ENCODE results near the gene LYL1. TPM values are rescaled to one million over a fixed set of nuclear protein-coding genes. Genes with fewer than 3 reads are reported as not detected.
A peak's percentile ranks its signal among the peaks of the same experiment; 100 is the strongest.

The LYL1 gene
- total and polyA plus RNA-seq, 2 donors (not counting 1 experiment from before 2014, with no cell fraction given) = 112 to 125 TPM

GRCh38 chr19:13089139-13089856, 13.4 kb downstream of the LYL1 start:
- ATAC-seq (ENCODE audit: low read depth) (no peak), DNase-seq (peak; percentile 46)
- no peak overlapping the region for H3K4me2 ChIP-seq (replicated peaks; ENCODE audit: low read depth, low read length, poor library complexity, severe bottlenecking)
- no peak overlapping the region for H3K9ac ChIP-seq (ENCODE audit: low read length)
- H4K20me1 ChIP-seq (ENCODE audit: control insufficient read depth, insufficient read depth, low read length, poor library complexity, severe bottlenecking) = peaks cover 7% of the 10 kb centered on the region
- H3K9me3 Mint-ChIP-seq (ENCODE audit: insufficient read depth) = no peaks in the 10 kb centered on the region
- ChIA-PET CTCF (interaction anchor here (0.6 to 8.2 kb wide), 3 partner anchors 66 to 124 kb away, joined by 3 to 285 read pairs (median 5); no protein-coding TSS in a partner anchor), POLR2A (no interaction called here)
- H3K4me3 ChIP-seq (ENCODE audit: control extremely low read depth in 1 of 5, extremely low read depth in 1 of 5, insufficient read depth in 1 of 5, low read depth in 2 of 5, low read length in 4 of 5) = no peak overlapping the region
- H3K36me3 ChIP-seq (replicated peaks in 1 of 2; ENCODE audit: control extremely low read depth in 1 of 2, control insufficient read depth in 1 of 2, extremely low read depth in 1 of 2, insufficient read depth in 2 of 2, low read length in 1 of 2) = no peaks in the 10 kb centered on the region
- WGBS (ENCODE audit: insufficient coverage) = 82% methylated on average over 5 of the region's 5 CpGs
- H3K4me3 Mint-ChIP-seq = no peak overlapping the region
- peaks cover 3% of the 10 kb centered on the region for H3K27me3 Mint-ChIP-seq
- TF ChIP-seq CTCF (IDR thresholded peaks at IDR 0.05) = peak; percentile 56
- TF ChIP-seq EZH2 (IDR thresholded peaks at IDR 0.05; ENCODE audit: borderline replicate concordance, insufficient read depth, low read depth, low read length, poor library complexity, severe bottlenecking) = no peak
- no peak overlapping the region for H2AFZ ChIP-seq (ENCODE audit: insufficient read depth, low read depth, low read length, poor library complexity, severe bottlenecking)
- intact Hi-C loops (cut with micrococcal nuclease) = no loop called here
- H3K27me3 ChIP-seq (replicated peaks in 1 of 4; ENCODE audit: control extremely low read depth in 1 of 4, control insufficient read depth in 3 of 4, insufficient read depth in 4 of 4, low read length in 3 of 4) = no peaks in the 10 kb centered on the region
- no peaks in the 10 kb centered on the region for H3K9me3 ChIP-seq (ENCODE audit: control extremely low read depth in 1 of 3, control insufficient read depth in 2 of 3, insufficient read depth in 1 of 3, low read length in 2 of 3)
- no peak overlapping the region for H3K27ac ChIP-seq (ENCODE audit: low read length in 2 of 2)
- no peak overlapping the region for H3K27ac Mint-ChIP-seq
- H3K4me1 Mint-ChIP-seq = peaks cover 6% of the 10 kb centered on the region
- no peaks in the 10 kb centered on the region for H3K79me2 ChIP-seq (ENCODE audit: control insufficient read depth, insufficient read depth, low read length)
- H3K4me1 ChIP-seq (ENCODE audit: control insufficient read depth in 2 of 2, insufficient read depth in 2 of 2, low read length in 2 of 2) = peaks cover 5 to 8% of the 10 kb centered on the region in 2 donors

GRCh38 chr19:13087795-13088537, 14.7 kb downstream of the LYL1 start:
- TF ChIP-seq CTCF (IDR thresholded peaks at IDR 0.05) (no peak), EZH2 (IDR thresholded peaks at IDR 0.05; ENCODE audit: borderline replicate concordance, insufficient read depth, low read depth, low read length, poor library complexity, severe bottlenecking) (no peak)

More at GRCh38 chr19:13087795-13088537, 14.7 kb downstream of the LYL1 start:
- Mint-ChIP-seq H3K4me3 (no peak overlapping the region), H3K27ac (no peak overlapping the region), H3K4me1 (no peaks in the 10 kb centered on the region), H3K9me3 (ENCODE audit: insufficient read depth) (no peaks in the 10 kb centered on the region), H3K27me3 (peaks cover 4% of the 10 kb centered on the region)
- H3K9ac ChIP-seq (ENCODE audit: low read length) = no peak overlapping the region
- H4K20me1 ChIP-seq (ENCODE audit: control insufficient read depth, insufficient read depth, low read length, poor library complexity, severe bottlenecking) = no peaks in the 10 kb centered on the region
- no peaks in the 10 kb centered on the region for H3K36me3 ChIP-seq (replicated peaks in 1 of 2; ENCODE audit: control extremely low read depth in 1 of 2, control insufficient read depth in 1 of 2, extremely low read depth in 1 of 2, insufficient read depth in 2 of 2, low read length in 1 of 2)
- H2AFZ ChIP-seq (ENCODE audit: insufficient read depth, low read depth, low read length, poor library complexity, severe bottlenecking) = no peak overlapping the region
- DNase-seq = no peak
- H3K4me2 ChIP-seq (replicated peaks; ENCODE audit: low read depth, low read length, poor library complexity, severe bottlenecking) = no peak overlapping the region
- ATAC-seq (ENCODE audit: low read depth) = no peak
- H3K27ac ChIP-seq (ENCODE audit: low read length in 2 of 2) = no peak overlapping the region
- H3K27me3 ChIP-seq (replicated peaks in 1 of 4; ENCODE audit: control extremely low read depth in 1 of 4, control insufficient read depth in 3 of 4, insufficient read depth in 4 of 4, low read length in 3 of 4) = no peaks in the 10 kb centered on the region
- ChIA-PET POLR2A (no interaction called here), CTCF (interaction anchor here (1.5 to 1.9 kb wide), 2 partner anchors 111 to 123 kb away, joined by 4 to 12 read pairs; no protein-coding TSS in a partner anchor)
- H3K9me3 ChIP-seq (ENCODE audit: control extremely low read depth in 1 of 3, control insufficient read depth in 2 of 3, insufficient read depth in 1 of 3, low read length in 2 of 3) = no peaks in the 10 kb centered on the region
- 93% methylated on average over 27 of the region's 37 CpGs for WGBS (ENCODE audit: insufficient coverage)
- intact Hi-C loops (cut with micrococcal nuclease) = no loop called here
- no peak overlapping the region for H3K4me3 ChIP-seq (ENCODE audit: control extremely low read depth in 1 of 5, extremely low read depth in 1 of 5, insufficient read depth in 1 of 5, low read depth in 2 of 5, low read length in 4 of 5)
- H3K79me2 ChIP-seq (ENCODE audit: control insufficient read depth, insufficient read depth, low read length) = no peaks in the 10 kb centered on the region
- no peaks in the 10 kb centered on the region for H3K4me1 ChIP-seq (ENCODE audit: control insufficient read depth in 2 of 2, insufficient read depth in 2 of 2, low read length in 2 of 2)
